NCI-H187 (cell line): ENCODE data around the gene MDC1.
"Not testable (repeated sequence)": the region's sequence is repeated elsewhere in the genome, so short reads cannot be mapped to it uniquely, and the experiment has no call there.

Source experiments
- DNase-seq, 2 experiments: peaks; one replicate each; lab custom pipeline; 2025; lab: John Stamatoyannopoulos, UW

Gene MDC1

DNA sequence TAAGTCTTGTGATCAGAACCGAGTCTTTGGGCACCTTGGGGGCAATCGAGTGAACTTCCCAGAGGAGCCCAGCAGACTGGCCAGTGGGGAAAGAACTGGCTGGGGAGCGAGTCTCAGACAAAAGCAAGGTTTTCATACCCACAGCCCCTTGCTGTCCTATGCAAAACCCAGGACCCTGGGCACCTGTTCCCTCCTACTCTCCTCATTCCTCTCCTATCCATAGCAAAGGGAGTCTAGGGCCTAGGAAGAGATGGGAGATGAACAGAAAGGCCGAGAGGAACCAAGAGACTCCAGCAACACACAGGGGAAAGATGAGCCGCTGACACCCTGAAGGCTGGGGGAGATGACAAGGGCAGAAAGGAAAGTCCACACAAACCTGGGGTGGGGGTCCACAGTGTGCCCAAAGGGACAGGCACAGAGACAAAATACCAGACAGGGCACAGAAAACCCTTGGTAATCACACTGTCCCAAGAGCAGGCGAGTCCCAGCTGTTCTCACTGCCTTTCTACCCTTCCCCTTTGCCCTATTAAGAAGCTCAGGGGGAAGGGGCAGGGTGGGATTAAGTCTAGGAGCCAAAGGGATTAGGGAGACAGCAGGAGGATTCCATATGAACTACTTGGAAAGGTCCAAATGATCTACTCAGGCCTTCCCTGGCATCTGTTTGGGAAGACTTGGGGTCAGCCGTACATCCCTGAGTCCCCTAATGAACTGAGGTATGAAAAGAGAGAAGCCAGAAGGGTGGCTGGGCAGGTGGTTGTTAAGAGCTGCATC, 37.1 kb downstream of the MDC1 start:
- no peak for DNase-seq

DNA sequence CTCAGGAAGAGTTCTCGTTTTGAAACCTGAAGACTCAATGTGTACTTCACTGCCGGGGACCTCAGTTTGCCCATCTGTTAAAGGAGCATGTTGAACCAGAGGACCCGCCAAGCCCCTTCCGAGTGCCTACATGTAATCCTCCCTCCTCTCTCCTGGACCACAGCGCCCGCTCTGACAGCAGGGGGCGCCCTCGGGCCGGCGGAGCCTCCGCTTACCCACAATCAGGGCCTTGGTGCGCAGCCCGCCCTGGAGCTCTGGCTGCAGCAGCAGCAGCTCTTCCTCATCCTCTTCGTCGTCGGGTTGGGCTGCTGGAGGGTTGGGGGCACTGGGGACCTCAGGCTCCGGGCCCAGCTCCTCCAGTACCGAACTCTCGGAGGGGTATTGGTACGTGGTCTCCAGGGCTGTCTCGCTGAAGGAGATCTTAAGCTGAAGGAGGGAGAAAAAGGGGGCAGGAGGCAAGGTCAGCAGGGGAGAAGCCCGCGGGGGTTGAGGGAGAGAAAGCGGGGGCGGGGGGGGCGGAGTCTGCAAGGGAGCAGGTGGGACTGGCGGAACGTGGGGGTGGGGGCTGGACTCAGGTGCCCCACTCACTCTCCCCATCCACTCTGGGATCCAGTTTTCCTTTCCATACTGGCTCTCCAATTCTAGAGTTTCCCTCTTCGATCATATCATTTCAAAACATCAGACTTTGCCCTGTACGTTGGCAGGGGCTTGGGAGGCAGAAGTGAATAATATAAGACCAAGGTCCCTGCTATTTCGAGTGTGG, 37.9 kb downstream of the MDC1 start:
- DNase-seq, result peak; percentile 35 to 37

DNA sequence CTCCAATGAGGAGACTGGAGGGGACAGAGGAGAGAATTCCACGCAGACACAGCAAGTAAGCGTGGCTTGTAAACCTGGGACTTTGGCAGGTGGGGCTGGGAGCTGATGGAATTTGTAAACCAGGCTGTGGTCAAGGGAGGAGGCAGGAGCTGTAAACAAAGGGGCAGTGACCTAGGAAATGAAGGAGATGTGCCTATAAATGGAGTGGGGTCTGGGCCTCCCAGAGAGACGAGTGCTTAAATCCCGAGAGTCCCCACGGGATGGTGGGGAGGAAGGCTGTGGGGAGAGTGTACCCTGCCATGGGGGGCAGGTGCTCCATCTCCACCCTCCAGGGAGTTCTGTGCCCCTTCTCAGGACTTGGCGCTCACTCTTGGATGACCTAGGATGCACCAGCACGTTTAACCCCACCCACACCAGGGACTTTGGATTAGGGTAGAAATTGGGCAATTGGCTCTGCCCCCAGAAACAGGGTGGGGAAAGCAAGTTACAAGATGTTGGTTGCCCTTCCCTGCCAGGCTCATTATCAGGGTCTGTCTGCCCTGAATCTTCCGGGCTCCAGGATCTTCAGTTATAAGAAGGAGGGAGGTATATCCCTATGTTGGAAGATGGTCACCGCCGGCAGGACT, 40.3 kb downstream of the MDC1 start:
- DNase-seq, result no peak

DNA sequence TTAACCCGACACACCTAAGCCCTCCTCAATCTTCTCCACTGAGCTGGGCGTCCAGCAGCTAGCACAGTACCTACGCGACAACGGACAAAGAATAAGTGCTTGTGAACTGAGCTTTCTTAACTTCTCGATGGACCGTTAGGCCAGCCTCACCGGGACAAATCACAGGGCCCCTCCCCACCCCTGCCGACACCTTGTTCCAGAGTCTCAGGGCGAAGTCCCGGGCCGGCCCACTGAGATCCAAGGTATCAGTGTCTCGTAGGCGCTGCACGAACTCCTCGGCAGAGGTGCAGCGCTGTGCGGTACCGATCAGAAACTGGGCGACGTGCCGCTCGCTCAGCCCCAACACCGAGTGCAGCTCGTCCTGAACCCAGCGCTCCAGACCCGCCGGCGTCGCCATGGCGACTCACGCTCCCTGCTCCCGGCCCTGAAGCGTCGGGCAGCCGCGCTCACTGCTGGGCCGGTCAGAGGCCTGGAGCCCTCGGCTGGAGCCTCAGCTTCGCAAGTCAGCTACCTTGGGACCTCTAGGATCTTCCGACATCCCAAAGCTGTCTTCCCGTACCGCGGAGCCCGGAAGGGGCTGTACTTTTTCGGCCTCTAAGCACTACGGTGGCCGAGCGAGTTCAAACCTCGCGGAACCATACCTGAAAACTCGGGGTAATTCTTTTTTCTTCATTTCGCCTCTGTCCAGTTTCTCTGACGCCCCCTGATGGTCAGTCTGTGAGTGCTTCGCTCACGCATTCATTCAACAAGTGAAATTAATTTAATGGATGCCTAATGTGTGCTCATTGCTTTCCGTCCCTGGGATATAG, 44.4 kb downstream of the MDC1 start, which contains the start of gene DHX16:
Gene DHX16 (minus strand): TSS at position 562 of the 809 bp plus-strand sequence. CDS start 165 bp downstream, at position 397.
- DNase-seq, result peak; percentile 63 to 79

DNA sequence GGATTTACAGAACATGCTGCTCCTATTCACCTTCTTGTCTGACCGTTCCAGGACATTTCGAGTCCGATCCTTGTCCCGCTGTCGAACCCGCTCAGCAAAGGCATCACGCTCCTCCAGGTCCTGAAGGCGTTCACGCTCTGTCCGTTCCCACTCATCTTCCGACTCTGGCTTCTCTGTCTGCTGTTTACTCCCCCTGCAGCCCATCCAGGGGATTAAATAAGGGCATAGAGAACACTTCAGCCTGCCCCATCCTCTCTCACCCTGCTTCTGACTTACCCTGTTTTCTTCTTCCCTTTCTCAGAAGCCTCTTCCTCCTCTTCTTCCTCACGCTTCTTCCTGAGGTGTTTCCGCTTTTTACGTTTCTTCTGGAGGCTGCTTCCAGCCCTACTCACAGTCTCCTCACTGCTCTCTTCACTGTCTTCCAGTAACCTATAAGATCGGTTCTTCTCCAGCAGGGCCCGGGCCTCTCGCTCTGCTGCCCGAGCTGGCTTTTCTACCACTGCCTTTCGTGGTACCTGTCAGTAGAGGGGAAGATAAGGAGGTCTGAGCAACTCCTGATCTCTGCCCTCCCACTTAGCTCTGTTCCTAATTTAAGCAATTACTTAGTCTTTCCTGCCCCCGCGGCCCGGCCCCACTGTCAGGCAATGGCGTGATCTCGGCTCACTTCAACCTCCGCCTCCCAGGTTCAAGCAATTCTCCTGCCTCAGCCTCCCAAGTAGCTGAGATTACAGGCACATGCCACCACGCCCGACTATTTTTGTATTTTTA, 46.1 kb downstream of the MDC1 start:
- DNase-seq, result no peak

DNA sequence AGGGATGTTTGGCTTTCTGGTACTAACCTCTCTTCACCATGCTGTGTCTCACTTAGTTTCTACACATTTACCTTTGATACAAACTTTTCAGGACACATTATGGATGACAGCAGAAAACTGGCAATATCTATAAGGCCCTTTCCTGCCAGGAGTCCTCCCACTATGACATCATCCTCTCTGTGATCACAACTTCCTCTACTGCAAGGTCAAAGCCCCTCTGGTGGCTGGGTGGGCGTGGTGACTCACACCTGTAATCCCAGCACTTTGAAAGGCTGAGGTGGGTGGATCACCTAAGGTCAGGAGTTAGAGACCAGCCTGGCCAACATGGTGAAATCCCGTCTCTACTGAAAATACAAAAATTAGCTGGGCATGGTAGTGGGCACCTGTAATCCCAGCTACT, 50.8 kb downstream of the MDC1 start:
- DNase-seq, result not testable (repeated sequence)

DNA sequence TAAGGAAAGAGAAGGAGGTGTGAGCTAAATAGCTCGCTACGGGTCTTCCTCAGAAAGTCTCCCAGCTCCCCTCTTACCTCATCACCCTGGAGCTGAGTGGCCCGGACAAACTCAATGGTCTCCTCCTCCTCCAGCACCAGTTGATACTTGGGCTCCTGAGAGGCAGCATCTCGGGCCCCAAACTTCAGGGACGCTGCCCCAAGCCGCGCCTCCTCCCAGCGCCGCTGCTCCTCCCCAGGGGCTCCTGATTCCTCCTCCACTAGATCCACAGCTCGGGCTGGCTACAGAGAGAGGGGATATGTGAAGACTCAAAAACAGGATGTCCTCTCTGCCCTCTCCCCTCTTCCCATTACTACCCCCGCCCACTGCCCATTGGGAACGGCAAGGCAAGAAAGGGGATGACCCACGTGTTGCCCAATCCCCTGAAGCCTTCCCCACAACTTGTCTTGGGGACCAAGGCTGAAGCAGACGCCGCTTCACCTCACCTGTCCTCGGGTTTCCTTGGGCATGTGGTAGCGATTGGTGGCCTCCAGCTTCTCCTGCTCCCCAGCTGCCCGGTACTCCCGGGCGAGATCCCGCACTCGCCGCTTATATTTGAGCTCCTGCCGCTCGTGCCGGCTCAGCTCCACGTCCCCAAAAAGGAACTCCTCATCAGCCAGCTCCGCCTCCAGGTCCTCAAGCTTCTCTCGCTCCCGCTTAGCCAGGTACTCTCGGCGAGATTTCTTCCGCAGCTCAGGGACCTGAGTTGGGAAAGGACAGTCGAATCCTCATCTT, 51.9 kb downstream of the MDC1 start:
- no peak for DNase-seq

DNA sequence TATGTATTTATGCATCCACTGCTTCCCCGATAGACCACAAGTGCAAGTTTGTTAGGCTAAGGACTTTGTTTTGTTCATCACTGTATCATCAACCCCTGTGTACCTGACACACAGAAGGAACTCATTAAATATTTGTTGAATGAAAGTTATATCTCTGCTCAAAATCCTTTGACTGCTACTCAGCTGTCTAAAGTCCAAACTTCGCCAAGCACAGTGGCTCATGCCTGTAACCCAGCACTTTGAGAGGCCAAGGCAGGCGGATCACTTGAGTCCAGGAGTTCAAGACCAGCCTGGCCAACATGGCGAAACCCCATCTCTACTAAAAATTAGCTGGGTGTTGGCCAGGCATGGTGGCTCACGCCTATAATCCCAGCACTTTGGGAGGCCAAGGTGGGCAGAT, 59.2 kb downstream of the MDC1 start:
- not testable (repeated sequence) for DNase-seq

DNA sequence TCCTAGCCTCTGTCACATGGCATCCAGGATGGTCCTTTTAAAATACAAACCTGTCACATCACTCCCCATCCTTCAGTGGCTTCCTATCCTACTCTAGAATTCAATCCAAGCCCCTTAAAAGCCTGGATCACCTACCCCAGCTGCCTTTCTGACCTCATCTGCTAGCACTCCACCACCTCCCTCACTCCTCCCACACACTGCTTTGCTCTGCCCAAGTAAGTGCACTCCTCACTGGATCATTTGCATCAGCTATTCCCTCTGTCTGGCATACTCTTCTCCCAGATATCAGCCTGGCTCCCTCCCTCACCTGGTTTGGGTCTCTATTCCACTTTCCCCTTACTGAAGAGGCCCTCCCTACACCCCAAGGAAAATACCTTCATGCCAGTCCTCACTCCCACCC, 59.6 kb downstream of the MDC1 start:
- no peak for DNase-seq

DNA sequence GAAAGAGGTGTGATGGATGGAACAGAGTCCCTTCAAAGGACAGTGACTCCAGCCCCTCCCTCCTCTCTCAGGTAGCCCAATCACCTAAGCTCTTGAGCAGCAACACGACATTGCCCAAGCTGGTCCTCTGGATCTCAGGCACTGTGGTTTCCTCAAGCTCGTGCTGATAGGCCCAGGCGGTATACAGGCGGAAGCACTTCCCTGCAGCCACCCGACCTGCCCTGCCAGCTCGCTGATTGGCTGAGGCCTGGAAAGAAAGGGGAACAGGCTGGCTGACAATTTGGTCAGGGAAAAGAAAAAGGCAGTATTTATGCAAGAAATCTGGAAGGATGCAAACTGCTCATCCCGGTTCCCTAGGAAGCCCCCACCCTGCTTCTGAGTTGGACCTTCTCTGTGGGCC, 60.6 kb downstream of the MDC1 start:
- no peak for DNase-seq

DNA sequence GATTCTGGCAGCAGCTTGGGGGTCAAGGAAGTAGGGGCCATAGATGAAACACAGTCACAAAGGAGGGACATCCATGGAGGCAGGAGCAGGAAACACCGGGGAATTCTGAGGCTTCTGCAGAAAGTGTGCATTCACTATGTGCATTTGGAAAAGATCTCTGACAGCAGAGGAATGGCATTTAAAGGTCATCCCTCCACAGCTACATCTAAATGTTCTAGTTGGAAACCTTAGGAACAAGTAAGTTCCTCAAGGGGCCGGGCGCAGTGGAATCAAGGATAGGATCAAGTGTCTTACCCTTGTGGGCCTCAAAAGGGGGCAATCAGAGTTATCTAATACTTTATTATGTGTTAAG, 61.4 kb downstream of the MDC1 start:
- no peak for DNase-seq

DNA sequence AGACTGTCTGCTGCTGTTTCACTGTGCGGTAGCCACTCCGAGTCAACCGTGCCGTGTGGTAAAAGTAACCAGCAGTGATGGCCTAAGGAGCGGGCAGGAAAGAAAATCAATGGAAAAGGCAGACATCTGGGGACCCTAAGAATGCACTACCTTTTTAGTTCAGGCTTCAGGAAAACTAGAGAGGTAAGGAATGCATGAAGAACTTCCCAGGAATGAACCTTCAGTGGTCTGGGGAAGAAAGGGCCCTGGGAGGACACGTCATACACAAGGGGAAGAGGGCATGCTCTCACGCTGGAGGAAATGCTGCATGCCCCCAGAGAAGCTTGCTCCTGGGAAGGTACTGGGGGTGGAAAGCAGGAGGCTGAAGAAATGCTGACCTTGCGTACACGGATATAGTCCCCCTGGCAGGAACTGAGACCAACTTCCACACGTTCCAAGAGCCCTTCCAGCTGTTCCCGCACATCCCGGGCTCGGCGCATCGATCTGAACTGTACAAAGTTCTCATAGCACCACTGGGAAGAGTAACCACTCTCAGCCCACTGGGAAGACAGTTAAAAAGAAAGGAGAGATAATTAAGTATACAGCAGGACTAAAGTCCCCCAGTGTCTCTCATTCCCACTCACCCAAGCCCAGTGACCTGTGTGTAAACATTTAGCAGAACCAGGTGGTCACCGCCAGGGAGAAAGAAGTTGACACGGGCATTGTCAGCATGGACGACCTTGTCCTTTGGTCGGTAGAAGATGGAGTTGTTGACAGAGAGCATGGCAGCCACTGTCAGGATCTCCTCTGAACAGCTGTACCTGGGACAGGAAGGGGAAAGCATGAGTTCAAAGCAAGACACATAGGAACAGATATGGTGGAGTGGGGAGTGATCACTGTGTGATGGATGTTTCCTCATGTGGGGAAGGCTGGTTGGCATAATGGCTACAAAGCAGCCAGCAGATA, 62.0 kb downstream of the MDC1 start:
- no peak for DNase-seq

DNA sequence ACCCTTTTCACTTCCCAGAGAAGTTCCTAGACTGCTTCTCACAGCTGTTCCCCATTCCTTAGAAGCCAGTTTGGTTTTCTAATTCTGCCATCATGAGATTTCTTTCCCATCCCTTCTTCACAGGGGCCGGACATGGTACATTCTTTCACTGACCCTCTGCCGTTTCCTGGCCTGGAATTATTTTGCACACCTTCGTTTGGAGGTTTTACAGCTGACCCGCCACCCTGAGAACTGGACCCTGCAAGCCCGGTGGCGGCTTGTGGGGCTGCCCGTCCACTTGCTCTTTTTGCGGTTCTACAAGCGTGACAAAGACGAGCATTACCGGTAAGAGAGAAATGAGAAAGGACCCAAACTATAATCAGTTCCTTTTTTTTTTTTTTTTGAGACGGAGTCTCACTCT, 65.9 kb downstream of the MDC1 start:
- no peak for DNase-seq
